ENCODE data around the gene RBM23. TPM values are rescaled to one million over a fixed set of nuclear protein-coding genes. Genes with fewer than 3 reads are reported as not detected.

The RBM23 gene
- total and polyA plus RNA-seq, 10 of the 15 experiments (the other 5 are each of a cell fraction or from before 2014, with no cell fraction given), result 54.0 to 72.6 (median 61.3) TPM

DNA sequence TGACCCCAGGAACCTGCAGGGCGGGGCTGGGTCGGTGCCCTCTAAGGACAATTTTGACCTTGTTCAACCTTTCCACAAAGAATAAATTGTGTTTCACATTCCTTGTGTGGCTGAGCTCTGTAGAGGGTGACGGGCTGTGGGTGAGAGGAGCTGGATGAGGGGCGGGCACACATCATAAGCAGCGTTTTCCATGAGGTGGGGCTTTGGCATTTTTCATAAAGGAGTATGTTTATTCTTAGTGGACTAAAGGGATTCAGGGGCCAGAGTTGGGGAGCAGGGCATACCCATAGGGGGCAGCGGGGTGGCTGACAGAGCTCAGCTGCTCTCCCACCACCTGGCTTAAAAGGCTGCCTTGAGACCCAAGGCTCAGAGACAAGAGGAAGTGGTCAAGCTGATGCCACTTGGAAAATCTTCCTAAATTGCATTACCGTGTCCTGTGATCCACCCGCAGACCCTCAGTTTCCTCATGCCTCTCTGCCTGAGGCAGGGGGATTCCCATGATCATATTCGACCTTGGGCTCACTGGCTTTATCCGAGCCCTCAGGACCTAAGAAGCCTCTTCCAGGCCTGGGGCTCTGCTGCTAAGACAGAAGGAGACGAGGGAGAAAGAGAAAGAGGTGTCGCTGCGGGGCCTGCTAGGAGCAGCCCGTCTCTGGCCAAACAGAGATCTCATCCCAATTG lies 71.1 kb downstream of the RBM23 start:
- H3K4me3 ChIP-seq, result no peak overlapping the region
- no peak overlapping the region for H3K9ac ChIP-seq (ENCODE audit: control insufficient read depth, insufficient read depth, low read length)
- no peaks in the 10 kb centered on the region for H3K27me3 ChIP-seq (replicated peaks in 1 of 2; ENCODE audit: control insufficient read depth in 2 of 2, insufficient read depth in 2 of 2, low read length in 1 of 2)
- no peak for DNase-seq (ENCODE audit: low read depth, low spot score)
- no peak for FAIRE-seq
- H3K27ac ChIP-seq (ENCODE audit: control insufficient read depth, insufficient read depth), result no peak overlapping the region
- peak; percentile 44 for ATAC-seq
- intact Hi-C loops (cut with micrococcal nuclease; ENCODE audit: unreplicated experiment) (no loop called here), in situ Hi-C loops (cut with MboI) (loop anchor here (5.0 to 10.0 kb wide), 2 partner anchors 70 to 533 kb away; no protein-coding TSS in a partner anchor)
- ChIA-PET POLR2A (interaction anchor here (0.6 kb wide), 1 partner anchor 260 kb away, joined by 5 read pairs; no protein-coding TSS in a partner anchor), RAD21 (ENCODE audit: unreplicated experiment) (interaction anchor here (0.5 to 9.4 kb wide), 4 partner anchors 10 to 285 kb away, joined by 3 to 130 read pairs (median 6); no protein-coding TSS in a partner anchor), SMC1A (ENCODE audit: uncharacterized antibody, unreplicated experiment) (interaction anchor here (1.2 kb wide), 1 partner anchor 25 kb away, joined by 6 read pairs; no protein-coding TSS in a partner anchor), CTCF (interaction anchor here (1.2 to 10.0 kb wide), 4 partner anchors 24 to 278 kb away, joined by 3 to 324 read pairs (median 6); partner anchors contain the start of gene SLC7A7)
- 73% methylated on average over 14 of the region's 14 CpGs for WGBS (ENCODE audit: insufficient coverage, insufficient replicate concordance, low lambda C conversion rate, missing lambda C conversion rate)
- no peaks in the 10 kb centered on the region for H3K36me3 ChIP-seq (ENCODE audit: control insufficient read depth in 2 of 2, insufficient read depth in 2 of 2, low read length in 1 of 2)
- H2AFZ ChIP-seq (ENCODE audit: control insufficient read depth, low read depth, low read length), result peak overlapping the region; percentile 6; the same call in 1 of the 2 replicates
- no peaks in the 10 kb centered on the region for H3K9me3 ChIP-seq (replicated peaks; ENCODE audit: control insufficient read depth, insufficient read depth, low read length)
- H3K79me2 ChIP-seq (ENCODE audit: control insufficient read depth, insufficient read depth, low read length), result no peaks in the 10 kb centered on the region
- no peaks in the 10 kb centered on the region for H4K20me1 ChIP-seq (ENCODE audit: control insufficient read depth, insufficient read depth)
- no TSS peak for BruUV-seq (replicated peaks)
- no peak overlapping the region for H3K4me2 ChIP-seq (ENCODE audit: control insufficient read depth, insufficient read depth)
- peaks cover 10% of the 10 kb centered on the region for H3K4me1 ChIP-seq (ENCODE audit: control insufficient read depth, insufficient read depth, low read length)
- TF ChIP-seq PML (IDR thresholded peaks at IDR 0.05; ENCODE audit: low read length) (no peak), LARP7 (IDR thresholded peaks at IDR 0.05) (no peak), GABPA (IDR thresholded peaks at IDR 0.05; ENCODE audit: low read depth) (no peak), SREBF2 (IDR thresholded peaks at IDR 0.05; ENCODE audit: low read length) (no peak), TCF12 (IDR thresholded peaks at IDR 0.05; ENCODE audit: low read depth, low read length) (no peak), SPI1 (IDR thresholded peaks at IDR 0.05; ENCODE audit: borderline replicate concordance, insufficient read depth, low read depth, low read length) (0 out of 2 replicates have a peak, but pooled peaks have one; percentile 20), NFYA (IDR thresholded peaks at IDR 0.05; ENCODE audit: borderline replicate concordance, low read depth, low read length) (no peak), MTA3 (IDR thresholded peaks at IDR 0.05; ENCODE audit: borderline replicate concordance, low read length) (no peak), NFXL1 (IDR thresholded peaks at IDR 0.05; ENCODE audit: borderline replicate concordance) (no peak), NR2C2 (IDR thresholded peaks at IDR 0.05; ENCODE audit: borderline replicate concordance, control insufficient read depth, insufficient read length, low read depth) (no peak), CHD2 (IDR thresholded peaks at IDR 0.05; ENCODE audit: borderline replicate concordance, low read depth, low read length) (no peak)
- TF ChIP-seq, protein P1, sequence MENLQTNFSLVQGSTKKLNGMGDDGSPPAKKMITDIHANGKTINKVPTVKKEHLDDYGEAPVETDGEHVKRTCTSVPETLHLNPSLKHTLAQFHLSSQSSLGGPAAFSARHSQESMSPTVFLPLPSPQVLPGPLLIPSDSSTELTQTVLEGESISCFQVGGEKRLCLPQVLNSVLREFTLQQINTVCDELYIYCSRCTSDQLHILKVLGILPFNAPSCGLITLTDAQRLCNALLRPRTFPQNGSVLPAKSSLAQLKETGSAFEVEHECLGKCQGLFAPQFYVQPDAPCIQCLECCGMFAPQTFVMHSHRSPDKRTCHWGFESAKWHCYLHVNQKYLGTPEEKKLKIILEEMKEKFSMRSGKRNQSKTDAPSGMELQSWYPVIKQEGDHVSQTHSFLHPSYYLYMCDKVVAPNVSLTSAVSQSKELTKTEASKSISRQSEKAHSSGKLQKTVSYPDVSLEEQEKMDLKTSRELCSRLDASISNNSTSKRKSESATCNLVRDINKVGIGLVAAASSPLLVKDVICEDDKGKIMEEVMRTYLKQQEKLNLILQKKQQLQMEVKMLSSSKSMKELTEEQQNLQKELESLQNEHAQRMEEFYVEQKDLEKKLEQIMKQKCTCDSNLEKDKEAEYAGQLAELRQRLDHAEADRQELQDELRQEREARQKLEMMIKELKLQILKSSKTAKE (IDR thresholded peaks at IDR 0.05; ENCODE audit: low read depth, poor library complexity, severe bottlenecking), result no peak
- TF ChIP-seq, protein P2, sequence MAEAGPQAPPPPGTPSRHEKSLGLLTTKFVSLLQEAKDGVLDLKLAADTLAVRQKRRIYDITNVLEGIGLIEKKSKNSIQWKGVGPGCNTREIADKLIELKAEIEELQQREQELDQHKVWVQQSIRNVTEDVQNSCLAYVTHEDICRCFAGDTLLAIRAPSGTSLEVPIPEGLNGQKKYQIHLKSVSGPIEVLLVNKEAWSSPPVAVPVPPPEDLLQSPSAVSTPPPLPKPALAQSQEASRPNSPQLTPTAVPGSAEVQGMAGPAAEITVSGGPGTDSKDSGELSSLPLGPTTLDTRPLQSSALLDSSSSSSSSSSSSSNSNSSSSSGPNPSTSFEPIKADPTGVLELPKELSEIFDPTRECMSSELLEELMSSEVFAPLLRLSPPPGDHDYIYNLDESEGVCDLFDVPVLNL (IDR thresholded peaks at IDR 0.05; ENCODE audit: low read depth, low read length), result no peak
- TF ChIP-seq, protein P3, sequence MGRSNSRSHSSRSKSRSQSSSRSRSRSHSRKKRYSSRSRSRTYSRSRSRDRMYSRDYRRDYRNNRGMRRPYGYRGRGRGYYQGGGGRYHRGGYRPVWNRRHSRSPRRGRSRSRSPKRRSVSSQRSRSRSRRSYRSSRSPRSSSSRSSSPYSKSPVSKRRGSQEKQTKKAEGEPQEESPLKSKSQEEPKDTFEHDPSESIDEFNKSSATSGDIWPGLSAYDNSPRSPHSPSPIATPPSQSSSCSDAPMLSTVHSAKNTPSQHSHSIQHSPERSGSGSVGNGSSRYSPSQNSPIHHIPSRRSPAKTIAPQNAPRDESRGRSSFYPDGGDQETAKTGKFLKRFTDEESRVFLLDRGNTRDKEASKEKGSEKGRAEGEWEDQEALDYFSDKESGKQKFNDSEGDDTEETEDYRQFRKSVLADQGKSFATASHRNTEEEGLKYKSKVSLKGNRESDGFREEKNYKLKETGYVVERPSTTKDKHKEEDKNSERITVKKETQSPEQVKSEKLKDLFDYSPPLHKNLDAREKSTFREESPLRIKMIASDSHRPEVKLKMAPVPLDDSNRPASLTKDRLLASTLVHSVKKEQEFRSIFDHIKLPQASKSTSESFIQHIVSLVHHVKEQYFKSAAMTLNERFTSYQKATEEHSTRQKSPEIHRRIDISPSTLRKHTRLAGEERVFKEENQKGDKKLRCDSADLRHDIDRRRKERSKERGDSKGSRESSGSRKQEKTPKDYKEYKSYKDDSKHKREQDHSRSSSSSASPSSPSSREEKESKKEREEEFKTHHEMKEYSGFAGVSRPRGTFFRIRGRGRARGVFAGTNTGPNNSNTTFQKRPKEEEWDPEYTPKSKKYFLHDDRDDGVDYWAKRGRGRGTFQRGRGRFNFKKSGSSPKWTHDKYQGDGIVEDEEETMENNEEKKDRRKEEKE (IDR thresholded peaks at IDR 0.05), result no peak

Data from GM12878 (cell line).